CD14-positive monocyte (primary cell): ENCODE results near the gene PRKD3. TPM values are rescaled to one million over a fixed set of nuclear protein-coding genes. Genes with fewer than 3 reads are reported as not detected.
A peak's percentile ranks its signal among the peaks of the same experiment; 100 is the strongest.

Experiments used
- DNase-seq, 3 donors: peaks; one replicate each; pipeline ENCODE4 v3.0.0-alpha.2; 2011 to 2022
- H2AFZ ChIP-seq: 2 replicates; pipeline ENCODE4 v1.6.0; 2012; ENCODE audit warnings: mild to moderate bottlenecking, low read depth, low read length, inconsistent platforms; ENCODE audit not compliant: insufficient read depth, poor library complexity, severe bottlenecking
- H3K27ac ChIP-seq, 2 donors: 1 replicate in 1 of 2; 2 replicates in 1 of 2; pipeline ENCODE4 v1.5.1; 2012 to 2013; ENCODE audit warnings: low read length in 2 of 2, control low read depth in 1 of 2, inconsistent platforms in 1 of 2, low read depth in 1 of 2, mild to moderate bottlenecking in 1 of 2
- H3K27me3 ChIP-seq, 2 donors: one replicate each; pipeline versions ENCODE4 v1.6.0 to v1.6.1; 2011 to 2013; ENCODE audit warnings: low read length in 2 of 2; ENCODE audit not compliant: control insufficient read depth in 2 of 2, insufficient read depth in 2 of 2
- H3K36me3 ChIP-seq, 2 donors: replicated peaks in 1 of 2; 1 replicate in 1 of 2; 2 replicates in 1 of 2; pipeline versions ENCODE4 v1.5.1 to v1.6.1; 2012 to 2013; ENCODE audit warnings: low read length in 2 of 2, control low read depth in 1 of 2, inconsistent platforms in 1 of 2, mild to moderate bottlenecking in 1 of 2; ENCODE audit not compliant: insufficient read depth in 2 of 2, control insufficient read depth in 1 of 2
- H3K4me1 ChIP-seq, 2 donors: 1 replicate in 1 of 2; 2 replicates in 1 of 2; pipeline versions ENCODE4 v1.5.1 to v1.6.1; 2012 to 2013; ENCODE audit warnings: low read length in 2 of 2, control low read depth in 1 of 2, inconsistent platforms in 1 of 2, mild to moderate bottlenecking in 1 of 2, moderate library complexity in 1 of 2; ENCODE audit not compliant: insufficient read depth in 2 of 2, control insufficient read depth in 1 of 2
- H3K4me2 ChIP-seq: replicated peaks from 2 replicates; pipeline ENCODE3; 2012; ENCODE audit warnings: low read length, moderate library complexity, mild to moderate bottlenecking; ENCODE audit not compliant: poor library complexity, severe bottlenecking; ENCODE audit errors: extremely low read depth
- H3K4me3 ChIP-seq, 3 experiments: fragments of 200-600 bp in 1 of 3; sonication (generic) in 1 of 3; replicated peaks in 1 of 3; 1 replicate in 2 of 3; 2 replicates in 1 of 3; pipeline ENCODE4 v1.5.1; 2011 to 2013; ENCODE audit warnings: low read length in 3 of 3, mild to moderate bottlenecking in 3 of 3, control low read depth in 2 of 3, low read depth in 2 of 3, inconsistent platforms in 1 of 3, moderate library complexity in 1 of 3
- H3K79me2 ChIP-seq: 2 replicates; pipeline ENCODE4 v1.6.0; 2012; ENCODE audit warnings: mild to moderate bottlenecking, control low read depth, inconsistent platforms, low read length, moderate library complexity; ENCODE audit not compliant: insufficient read depth
- H3K9ac ChIP-seq: 2 replicates; pipeline ENCODE4 v1.6.0; 2017; ENCODE audit warnings: low read length, mild to moderate bottlenecking; ENCODE audit not compliant: insufficient read depth, poor library complexity, severe bottlenecking
- H3K9me3 ChIP-seq, 2 donors: replicated peaks in 1 of 2; 1 replicate in 1 of 2; 2 replicates in 1 of 2; pipeline versions ENCODE4 v1.5.1 to v1.6.1; 2012 to 2013; ENCODE audit warnings: low read length in 2 of 2, control low read depth in 1 of 2; ENCODE audit not compliant: control insufficient read depth in 1 of 2, insufficient read depth in 1 of 2
- H4K20me1 ChIP-seq: 2 replicates; pipeline ENCODE4 v1.6.0; 2012; ENCODE audit warnings: mild to moderate bottlenecking, low read length, control low read depth, moderate library complexity; ENCODE audit not compliant: insufficient read depth
- H3K27ac Mint-ChIP-seq, 7 donors: one replicate each; pipeline ENCODE4 v1.8.0; 2020; ENCODE audit warnings: mild to moderate bottlenecking in 7 of 7, mixed read lengths in 7 of 7, moderate library complexity in 6 of 7, inconsistent platforms in 2 of 7
- H3K27me3 Mint-ChIP-seq, 3 donors: one replicate each; pipeline ENCODE4 v1.8.0; 2021 to 2022; ENCODE audit warnings: low read depth in 3 of 3, mild to moderate bottlenecking in 3 of 3, mixed read lengths in 3 of 3, moderate library complexity in 3 of 3, inconsistent platforms in 1 of 3
- H3K36me3 Mint-ChIP-seq, 2 donors: one replicate each; pipeline ENCODE4 v1.8.0; 2020; ENCODE audit warnings: mixed read lengths in 2 of 2, inconsistent platforms in 1 of 2, mild to moderate bottlenecking in 1 of 2
- H3K4me1 Mint-ChIP-seq: one replicate; pipeline ENCODE4 v1.8.0; 2020; ENCODE audit warnings: mild to moderate bottlenecking, mixed read lengths
- H3K4me3 Mint-ChIP-seq, 2 donors: one replicate each; pipeline ENCODE4 v1.8.0; 2020; ENCODE audit warnings: mild to moderate bottlenecking in 2 of 2, mixed read lengths in 2 of 2, moderate library complexity in 1 of 2
- H3K9me3 Mint-ChIP-seq, 7 donors: one replicate each; pipeline ENCODE4 v1.8.0; 2020 to 2022; ENCODE audit warnings: mixed read lengths in 7 of 7, mild to moderate bottlenecking in 6 of 7, moderate library complexity in 6 of 7, inconsistent platforms in 2 of 7
- CTCF ChIP-seq: fragments of 200-600 bp; IDR thresholded peaks from one replicate; pipeline ENCODE4 v1.8.0; 2022; ENCODE audit warnings: antibody characterized with exemption, mild to moderate bottlenecking
- WGBS: methylation state at CpG from one replicate; pipeline ENCODE4 v1.1.5; 2013; ENCODE audit warnings: missing lambda C conversion rate; ENCODE audit not compliant: insufficient coverage; 5-methylcytosine and 5-hydroxymethylcytosine counted together
- intact Hi-C, 2 donors: fragments of 100-400 bp; cut with micrococcal nuclease; formaldehyde crosslinking; loops; one replicate each; pipeline versions ENCODE4 v1.15.0 to v1.15.1; 2023
- polyA plus RNA-seq, 3 donors: library from polyadenylated mRNA; depleted of rRNA in 1 of 3; unstranded in 2 of 3; stranded (reverse) in 1 of 3; fragments of 300-500 nt in 2 of 3; fragments of >200 nt in 1 of 3; fragmentation: Illumina TruSeq in 2 of 3; gene quantifications; 1 replicate in 2 of 3; 2 replicates in 1 of 3; pipeline ENCODE4 v1.2.3, GENCODE V29; 2012 to 2021

PRKD3 gene
- polyA plus RNA-seq, 3 donors = 14.2 to 17.5 (median 16.9) TPM

- no peak for TF ChIP-seq CTCF
- Mint-ChIP-seq H3K27me3 (no peaks in the 10 kb centered on the region), H3K4me3 (no peak overlapping the region), H3K27ac (no peak overlapping the region), H3K4me1 (peaks cover 10% of the 10 kb centered on the region), H3K36me3 (peaks cover 57 to 65% of the 10 kb centered on the region in 2 donors), H3K9me3 (peaks cover 0 to 2% (median 0%) of the 10 kb centered on the region in 7 donors)
- H3K36me3 ChIP-seq = peaks cover 49 to 90% of the 10 kb centered on the region in 2 donors
- no peaks in the 10 kb centered on the region for H3K9me3 ChIP-seq
- no peak overlapping the region for H3K9ac ChIP-seq
- peaks cover 0 to 7% of the 10 kb centered on the region in 2 donors for H3K4me1 ChIP-seq
- H4K20me1 ChIP-seq = no peaks in the 10 kb centered on the region
- no peaks in the 10 kb centered on the region for H3K27me3 ChIP-seq
- DNase-seq = no peak
- no peak overlapping the region for H2AFZ ChIP-seq
- no peak overlapping the region for H3K27ac ChIP-seq
- H3K4me3 ChIP-seq = no peak overlapping the region
- no peaks in the 10 kb centered on the region for H3K79me2 ChIP-seq
- intact Hi-C loops = no loop called here
- H3K4me2 ChIP-seq = no peak overlapping the region
Observed at GRCh38 chr2:37284381-37284780, 40.3 kb downstream of the PRKD3 start.

DNA sequence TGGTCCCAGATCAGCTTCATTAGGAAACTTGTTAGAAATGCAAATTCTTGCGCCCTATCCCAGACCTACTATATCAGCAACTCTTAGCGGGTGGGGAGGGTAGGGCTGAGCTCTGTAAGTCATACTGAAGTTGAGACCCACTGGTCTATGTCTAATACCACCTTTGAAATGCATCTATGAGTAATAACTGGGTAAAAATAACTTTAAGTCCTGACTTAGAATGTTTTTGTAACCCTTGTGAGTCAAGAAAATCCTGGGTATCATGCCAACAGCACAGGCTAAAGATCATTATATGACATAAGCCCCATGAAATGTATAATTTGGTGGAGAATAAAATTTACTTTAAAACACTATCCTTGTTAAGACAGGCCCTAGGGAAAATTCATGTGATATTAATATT, 41.4 kb downstream of the PRKD3 start:
- Mint-ChIP-seq H3K36me3 (peaks cover 54 to 59% of the 10 kb centered on the region in 2 donors), H3K4me3 (no peak overlapping the region), H3K27ac (no peak overlapping the region), H3K9me3 (peaks cover 0 to 2% (median 0%) of the 10 kb centered on the region in 7 donors), H3K4me1 (peaks cover 10% of the 10 kb centered on the region), H3K27me3 (no peaks in the 10 kb centered on the region)
- intact Hi-C loops = no loop called here
- Histone ChIP-seq H3K4me2 (no peak overlapping the region), H3K4me3 (no peak overlapping the region), H3K79me2 (no peaks in the 10 kb centered on the region), H3K4me1 (peaks cover 0 to 7% of the 10 kb centered on the region in 2 donors), H3K9ac (no peak overlapping the region), H3K27ac (peak overlapping the region in 1 of 2 donors; percentile 51), H3K36me3 (peaks cover 55 to 90% of the 10 kb centered on the region in 2 donors), H3K27me3 (no peaks in the 10 kb centered on the region), H3K9me3 (no peaks in the 10 kb centered on the region), H2AFZ (no peak overlapping the region), H4K20me1 (no peaks in the 10 kb centered on the region)
- WGBS = no CpG with 5 or more reads among the region's 2 CpGs
- no peak for TF ChIP-seq CTCF
- no peak for DNase-seq
